MM.1S (cell line): ENCODE data around the gene FGD4.

Source experiments
- EZH2 ChIP-seq: fragments of 300-600 bp; sonication (generic); optimal IDR thresholded peaks from 2 replicates; pipeline ENCODE3; 2017; ENCODE audit warnings: low read depth, mild to moderate bottlenecking, antibody characterized with exemption, low read length, mixed read lengths
- EZH2phosphoT487 ChIP-seq: fragments of 300-600 bp; sonication (generic); IDR thresholded peaks from 2 replicates; pipeline ENCODE4 v1.6.1; 2018; ENCODE audit warnings: antibody characterized with exemption, low read length
- TF ChIP-seq, protein P1 (sequence below): fragments of 300-600 bp; sonication (generic); IDR thresholded peaks from 2 replicates; pipeline ENCODE4 v1.5.1; 2016; ENCODE audit warnings: antibody characterized with exemption, low read length, mixed read lengths

DNA sequence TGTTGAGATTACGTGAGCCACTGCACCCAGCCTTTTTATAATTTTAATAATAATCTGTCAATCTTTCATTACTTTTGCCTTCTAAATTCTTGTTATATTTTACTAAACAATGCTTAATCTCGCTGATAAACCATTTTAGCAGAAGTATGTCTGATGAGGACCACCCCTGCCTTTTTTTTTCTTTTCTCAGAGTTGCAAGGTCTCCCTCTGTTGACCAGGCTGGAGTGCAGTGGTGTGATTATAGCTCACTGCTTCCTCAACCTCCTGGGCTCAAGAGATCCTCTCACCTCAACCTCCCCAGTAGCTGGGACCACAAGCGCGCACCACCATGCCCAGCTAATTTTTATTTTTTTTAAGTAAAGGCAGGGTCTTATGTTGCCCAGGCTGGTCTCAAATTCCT is 161.2 kb downstream of the FGD4 start:
- TF ChIP-seq, protein P1, sequence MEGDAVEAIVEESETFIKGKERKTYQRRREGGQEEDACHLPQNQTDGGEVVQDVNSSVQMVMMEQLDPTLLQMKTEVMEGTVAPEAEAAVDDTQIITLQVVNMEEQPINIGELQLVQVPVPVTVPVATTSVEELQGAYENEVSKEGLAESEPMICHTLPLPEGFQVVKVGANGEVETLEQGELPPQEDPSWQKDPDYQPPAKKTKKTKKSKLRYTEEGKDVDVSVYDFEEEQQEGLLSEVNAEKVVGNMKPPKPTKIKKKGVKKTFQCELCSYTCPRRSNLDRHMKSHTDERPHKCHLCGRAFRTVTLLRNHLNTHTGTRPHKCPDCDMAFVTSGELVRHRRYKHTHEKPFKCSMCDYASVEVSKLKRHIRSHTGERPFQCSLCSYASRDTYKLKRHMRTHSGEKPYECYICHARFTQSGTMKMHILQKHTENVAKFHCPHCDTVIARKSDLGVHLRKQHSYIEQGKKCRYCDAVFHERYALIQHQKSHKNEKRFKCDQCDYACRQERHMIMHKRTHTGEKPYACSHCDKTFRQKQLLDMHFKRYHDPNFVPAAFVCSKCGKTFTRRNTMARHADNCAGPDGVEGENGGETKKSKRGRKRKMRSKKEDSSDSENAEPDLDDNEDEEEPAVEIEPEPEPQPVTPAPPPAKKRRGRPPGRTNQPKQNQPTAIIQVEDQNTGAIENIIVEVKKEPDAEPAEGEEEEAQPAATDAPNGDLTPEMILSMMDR: peak; percentile 28; the same call in 1 of the 2 replicates
- no peak for TF ChIP-seq EZH2
- no peak for TF ChIP-seq EZH2phosphoT487
